Sigmoid colon (tissue), 7 donors: ENCODE measurements around the gene SHC3. TPM values are rescaled to one million over a fixed set of nuclear protein-coding genes. Genes with fewer than 3 reads are reported as not detected.
A peak's percentile ranks its signal among the peaks of the same experiment; 100 is the strongest.

Experiments
- DNase-seq: peaks from one replicate; pipeline ENCODE4 v3.0.0-alpha.2; 2019
- H3K27ac ChIP-seq, 4 donors: fragments of 200-600 bp; sonication (generic); one replicate each; pipeline ENCODE4 v1.5.1; 2016 to 2019; ENCODE audit warnings: mild to moderate bottlenecking in 1 of 4
- H3K27me3 ChIP-seq, 3 donors: fragments of 200-600 bp; sonication (generic); one replicate each; pipeline ENCODE4 v1.5.1; 2019; ENCODE audit warnings: mild to moderate bottlenecking in 1 of 3
- H3K36me3 ChIP-seq, 4 donors: fragments of 200-600 bp; sonication (generic); one replicate each; pipeline ENCODE4 v1.5.1; 2016 to 2019
- H3K4me1 ChIP-seq, 4 donors: fragments of 200-600 bp; sonication (generic); one replicate each; pipeline ENCODE4 v1.5.1; 2017 to 2019
- H3K4me3 ChIP-seq, 4 donors: fragments of 200-600 bp; sonication (generic); one replicate each; pipeline ENCODE4 v1.5.1; 2017 to 2019; ENCODE audit warnings: mild to moderate bottlenecking in 2 of 4, moderate library complexity in 1 of 4
- H3K9me3 ChIP-seq, 4 donors: fragments of 200-600 bp in 3 of 4; sonication (generic) in 3 of 4; one replicate each; pipeline versions ENCODE4 v1.5.1 to v1.6.1; 2013 to 2019
- EP300 ChIP-seq, 4 donors: sonication (generic); formaldehyde crosslinking; IDR thresholded peaks; one replicate each; pipeline ENCODE4 v1.6.1; 2017; ENCODE audit warnings: antibody characterized with exemption in 4 of 4
- POLR2A ChIP-seq, 2 donors: fragments of 450-650 bp; IDR thresholded peaks; one replicate each; pipeline ENCODE4 v1.6.1; 2016; ENCODE audit warnings: antibody characterized with exemption in 2 of 2, mild to moderate bottlenecking in 2 of 2, moderate library complexity in 2 of 2
- POLR2AphosphoS5 ChIP-seq, 4 donors: sonication (generic); formaldehyde crosslinking; IDR thresholded peaks; one replicate each; pipeline ENCODE4 v1.6.1; 2017; ENCODE audit warnings: antibody characterized with exemption in 4 of 4
- WGBS, 2 donors: extraction: QIAGEN DNeasy Blood & Tissue Kit; methylation state at CpG; one replicate each; pipeline ENCODE4 v1.1.7; 2013; 5-methylcytosine and 5-hydroxymethylcytosine counted together
- intact Hi-C: fragments of 100-400 bp; cut with DNase I; formaldehyde crosslinking; loops from one replicate; pipeline ENCODE4 v1.15.1; 2023
- polyA plus RNA-seq, 3 donors: library from polyadenylated mRNA; stranded (reverse); fragments of 200-250 nt; gene quantifications; one replicate each; pipeline ENCODE4 v1.2.3, GENCODE V29; 2013
- total RNA-seq, 4 donors: library from RNA; depleted of rRNA; stranded (reverse); fragments of >200 nt; gene quantifications; one replicate each; pipeline ENCODE4 v1.1.0, GENCODE V29; 2016
- TF ChIP-seq, protein P1 (sequence below), 4 experiments: fragments of 450-650 bp in 3 of 4; fragments of 200-600 bp in 1 of 4; IDR thresholded peaks; one replicate each; pipeline ENCODE4 v1.5.1; 2016 to 2019; ENCODE audit warnings: antibody characterized with exemption in 4 of 4, mild to moderate bottlenecking in 3 of 4, moderate library complexity in 2 of 4
- donor health status: healthy with polysubstance abuse.
- donor health status: Bipolar disorder and iron deficiency.
- donor health status: healthy.

SHC3 gene, protein sequence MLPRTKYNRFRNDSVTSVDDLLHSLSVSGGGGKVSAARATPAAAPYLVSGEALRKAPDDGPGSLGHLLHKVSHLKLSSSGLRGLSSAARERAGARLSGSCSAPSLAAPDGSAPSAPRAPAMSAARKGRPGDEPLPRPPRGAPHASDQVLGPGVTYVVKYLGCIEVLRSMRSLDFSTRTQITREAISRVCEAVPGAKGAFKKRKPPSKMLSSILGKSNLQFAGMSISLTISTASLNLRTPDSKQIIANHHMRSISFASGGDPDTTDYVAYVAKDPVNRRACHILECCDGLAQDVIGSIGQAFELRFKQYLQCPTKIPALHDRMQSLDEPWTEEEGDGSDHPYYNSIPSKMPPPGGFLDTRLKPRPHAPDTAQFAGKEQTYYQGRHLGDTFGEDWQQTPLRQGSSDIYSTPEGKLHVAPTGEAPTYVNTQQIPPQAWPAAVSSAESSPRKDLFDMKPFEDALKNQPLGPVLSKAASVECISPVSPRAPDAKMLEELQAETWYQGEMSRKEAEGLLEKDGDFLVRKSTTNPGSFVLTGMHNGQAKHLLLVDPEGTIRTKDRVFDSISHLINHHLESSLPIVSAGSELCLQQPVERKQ
- total RNA-seq, result 10 to 100 TPM in 1 of 4 donors, 1 to 10 TPM in 2, under 1 TPM in 1; 0.68 to 14.7 (median 3.5) TPM
- 1 to 10 TPM in 1 of 3 donors, under 1 TPM in 1, not detected in 1; 0.32 to 1.8 TPM for polyA plus RNA-seq

DNA sequence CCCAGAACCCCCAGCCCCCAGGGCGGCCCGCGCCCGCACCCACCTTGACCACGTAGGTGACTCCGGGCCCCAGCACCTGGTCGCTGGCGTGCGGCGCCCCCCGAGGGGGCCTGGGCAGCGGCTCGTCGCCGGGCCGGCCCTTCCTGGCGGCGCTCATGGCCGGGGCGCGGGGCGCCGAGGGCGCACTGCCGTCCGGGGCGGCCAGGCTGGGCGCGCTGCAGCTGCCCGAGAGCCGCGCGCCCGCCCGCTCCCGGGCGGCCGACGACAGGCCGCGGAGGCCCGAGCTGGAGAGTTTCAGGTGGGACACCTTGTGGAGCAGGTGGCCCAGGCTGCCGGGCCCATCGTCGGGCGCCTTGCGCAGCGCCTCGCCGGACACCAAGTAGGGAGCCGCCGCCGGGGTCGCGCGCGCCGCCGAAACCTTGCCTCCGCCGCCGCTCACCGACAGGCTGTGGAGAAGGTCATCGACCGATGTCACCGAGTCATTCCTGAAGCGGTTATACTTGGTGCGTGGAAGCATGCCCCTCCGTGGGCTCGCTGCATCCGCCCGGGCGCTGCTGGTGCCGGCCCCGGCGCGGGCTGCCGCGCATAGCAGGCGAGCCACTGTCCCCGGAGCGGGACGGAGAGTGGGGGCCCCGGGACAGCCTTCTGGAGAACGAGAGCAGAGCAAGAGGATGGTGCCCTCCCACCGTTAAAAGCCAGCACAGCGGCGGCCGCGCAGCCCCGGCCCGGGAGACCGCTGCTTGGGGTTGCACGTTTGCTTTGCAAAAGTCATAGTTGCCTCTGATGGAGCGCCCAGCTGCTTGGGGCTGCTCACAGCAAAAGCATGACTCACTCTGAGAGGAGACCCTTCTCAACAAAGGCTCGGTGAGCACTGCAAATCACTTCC, at the start of gene SHC3:
TSS of gene SHC3 (minus strand) at position 875 of the 886 bp plus-strand sequence. CDS start at position 517, 358 bp downstream.
- Histone ChIP-seq H3K4me1 (peaks cover 0 to 41% (median 36%) of the 10 kb centered on the region in 4 donors), H3K9me3 (no peaks in the 10 kb centered on the region), H3K27ac (peak within 1 kb of the TSS; percentile 59 to 77 (median 66)), H3K27me3 (peaks cover 33 to 64% (median 36%) of the 10 kb centered on the region in 3 donors), H3K36me3 (no peaks in the 10 kb centered on the region), H3K4me3 (peak within 1 kb of the TSS; percentile 22 to 48 (median 40))
- WGBS, 2 donors, result 3% methylated on average over 96 of the region's 96 CpGs
- DNase-seq, result no peak
- TF ChIP-seq EP300 (IDR thresholded peaks at IDR 0.05), result no peak
- TF ChIP-seq POLR2A (IDR thresholded peaks at IDR 0.05), result no peak
- no peak for TF ChIP-seq POLR2AphosphoS5 (IDR thresholded peaks at IDR 0.05)
- TF ChIP-seq, protein P1, sequence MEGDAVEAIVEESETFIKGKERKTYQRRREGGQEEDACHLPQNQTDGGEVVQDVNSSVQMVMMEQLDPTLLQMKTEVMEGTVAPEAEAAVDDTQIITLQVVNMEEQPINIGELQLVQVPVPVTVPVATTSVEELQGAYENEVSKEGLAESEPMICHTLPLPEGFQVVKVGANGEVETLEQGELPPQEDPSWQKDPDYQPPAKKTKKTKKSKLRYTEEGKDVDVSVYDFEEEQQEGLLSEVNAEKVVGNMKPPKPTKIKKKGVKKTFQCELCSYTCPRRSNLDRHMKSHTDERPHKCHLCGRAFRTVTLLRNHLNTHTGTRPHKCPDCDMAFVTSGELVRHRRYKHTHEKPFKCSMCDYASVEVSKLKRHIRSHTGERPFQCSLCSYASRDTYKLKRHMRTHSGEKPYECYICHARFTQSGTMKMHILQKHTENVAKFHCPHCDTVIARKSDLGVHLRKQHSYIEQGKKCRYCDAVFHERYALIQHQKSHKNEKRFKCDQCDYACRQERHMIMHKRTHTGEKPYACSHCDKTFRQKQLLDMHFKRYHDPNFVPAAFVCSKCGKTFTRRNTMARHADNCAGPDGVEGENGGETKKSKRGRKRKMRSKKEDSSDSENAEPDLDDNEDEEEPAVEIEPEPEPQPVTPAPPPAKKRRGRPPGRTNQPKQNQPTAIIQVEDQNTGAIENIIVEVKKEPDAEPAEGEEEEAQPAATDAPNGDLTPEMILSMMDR (IDR thresholded peaks at IDR 0.05), result no peak
- intact Hi-C loops, result loop anchor here (5.0 kb wide), 1 partner anchor 41 kb away; no protein-coding TSS in a partner anchor

DNA sequence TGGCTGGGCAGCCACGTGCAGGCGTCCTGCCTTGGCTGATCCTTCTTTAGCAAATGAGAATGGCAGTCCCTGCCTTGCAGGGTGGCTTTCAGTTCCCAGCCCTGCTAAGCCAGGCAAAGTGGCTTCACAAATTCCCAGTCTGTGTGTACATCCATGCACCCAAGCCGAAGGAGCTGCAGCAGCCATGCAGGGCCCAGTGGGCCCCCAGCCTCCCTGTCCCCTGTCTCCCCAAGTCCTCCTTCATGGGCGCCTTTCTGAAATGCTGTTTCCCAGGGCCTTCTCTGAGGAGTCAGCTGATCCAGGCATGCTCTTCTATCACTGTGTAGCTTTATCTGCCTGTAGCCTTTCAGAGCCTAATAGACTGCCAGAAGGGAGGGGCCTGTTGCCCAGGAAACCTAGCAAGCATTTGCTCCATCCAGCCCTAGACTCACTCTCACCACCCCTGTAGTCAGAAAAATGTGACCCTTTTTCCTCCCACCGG, 47.4 kb upstream of the SHC3 start:
- WGBS, 2 donors, result 70 to 79% methylated on average over 5 of the region's 5 CpGs
- H3K4me3 ChIP-seq, result no peak overlapping the region
- H3K4me1 ChIP-seq, result peaks cover 0 to 27% (median 14%) of the 10 kb centered on the region in 4 donors
- no peak for TF ChIP-seq POLR2AphosphoS5 (IDR thresholded peaks at IDR 0.05)
- TF ChIP-seq POLR2A (IDR thresholded peaks at IDR 0.05), result no peak
- no peaks in the 10 kb centered on the region for H3K27me3 ChIP-seq
- peak overlapping the region in 2 of 4 donors; percentile 24 to 66 for H3K27ac ChIP-seq
- no peaks in the 10 kb centered on the region for H3K36me3 ChIP-seq
- H3K9me3 ChIP-seq, result no peaks in the 10 kb centered on the region
- no peak for DNase-seq
- intact Hi-C loops, result loop anchor here (10.0 kb wide), 1 partner anchor 49 kb away; no protein-coding TSS in a partner anchor

DNA sequence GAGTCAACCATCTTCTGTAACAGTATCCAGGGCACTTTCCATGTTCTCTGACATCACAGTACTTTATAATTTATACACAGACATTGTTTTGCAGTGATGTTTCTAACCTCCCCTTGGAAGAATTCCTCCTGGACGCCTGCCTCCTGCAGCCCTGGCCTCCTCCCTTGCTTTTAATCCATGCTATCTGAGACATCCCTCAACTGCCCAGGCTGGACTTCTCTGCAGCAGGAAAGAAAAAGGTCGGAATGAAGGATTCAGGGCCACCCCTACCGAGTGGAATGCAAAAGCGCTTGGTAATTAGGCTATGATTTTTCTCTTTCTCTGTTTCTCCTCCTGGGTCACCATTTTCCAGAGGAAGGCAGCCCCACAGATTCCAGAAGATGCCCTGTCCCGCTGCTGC, 47.0 kb upstream of the SHC3 start:
- no peaks in the 10 kb centered on the region for H3K27me3 ChIP-seq
- H3K9me3 ChIP-seq, result no peaks in the 10 kb centered on the region
- peak overlapping the region in 2 of 4 donors; percentile 24 to 66 for H3K27ac ChIP-seq
- intact Hi-C loops, result loop anchor here (10.0 kb wide), 1 partner anchor 49 kb away; no protein-coding TSS in a partner anchor
- H3K36me3 ChIP-seq, result no peaks in the 10 kb centered on the region
- TF ChIP-seq, protein P1 (IDR thresholded peaks at IDR 0.05), result no peak
- TF ChIP-seq POLR2A (IDR thresholded peaks at IDR 0.05) (no peak), EP300 (IDR thresholded peaks at IDR 0.05) (no peak), POLR2AphosphoS5 (IDR thresholded peaks at IDR 0.05) (no peak)
- DNase-seq, result no peak
- 71 to 85% methylated on average over 5 of the region's 5 CpGs for WGBS, 2 donors
- no peak overlapping the region for H3K4me3 ChIP-seq
- H3K4me1 ChIP-seq, result peaks cover 0 to 27% (median 14%) of the 10 kb centered on the region in 4 donors

DNA sequence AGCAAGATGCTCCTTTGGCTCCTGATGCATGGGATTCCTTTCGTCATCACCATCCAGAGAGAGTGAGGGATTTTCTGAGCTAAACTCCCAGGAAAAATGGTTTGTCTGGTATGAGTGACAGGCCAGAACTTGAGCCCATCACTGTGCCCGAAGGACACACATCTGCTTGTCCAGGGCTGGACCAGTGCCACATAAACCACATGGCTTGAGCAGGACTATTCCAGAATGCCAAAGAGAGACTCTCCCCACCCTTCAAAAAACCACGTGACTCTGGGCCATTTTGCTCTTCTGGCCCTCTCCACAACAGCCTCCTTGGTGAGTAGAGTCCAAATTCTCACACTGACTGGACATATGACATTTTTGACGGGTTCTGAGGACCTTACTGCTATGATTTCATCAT, 46.4 kb upstream of the SHC3 start:
- Histone ChIP-seq H3K27ac (peak overlapping the region in 1 of 4 donors; percentile 66), H3K36me3 (no peaks in the 10 kb centered on the region), H3K4me3 (no peak overlapping the region), H3K27me3 (no peaks in the 10 kb centered on the region), H3K9me3 (no peaks in the 10 kb centered on the region), H3K4me1 (peaks cover 0 to 27% (median 14%) of the 10 kb centered on the region in 4 donors)
- 80 to 82% methylated on average over 4 of the region's 4 CpGs for WGBS, 2 donors
- intact Hi-C loops, result loop anchor here (10.0 kb wide), 1 partner anchor 50 kb away; no protein-coding TSS in a partner anchor
- TF ChIP-seq POLR2A (IDR thresholded peaks at IDR 0.05), result no peak
- no peak for TF ChIP-seq POLR2AphosphoS5 (IDR thresholded peaks at IDR 0.05)
- TF ChIP-seq EP300 (IDR thresholded peaks at IDR 0.05), result no peak
- TF ChIP-seq, protein P1 (IDR thresholded peaks at IDR 0.05), result no peak
- no peak for DNase-seq
